Vagina (tissue), 2 donors: ENCODE measurements around the gene KRTAP27-1.

Source experiments
- POLR2A ChIP-seq, 2 donors: fragments of 450-650 bp; IDR thresholded peaks; one replicate each; pipeline ENCODE4 v1.6.1; 2017; ENCODE audit warnings: antibody characterized with exemption in 2 of 2, mild to moderate bottlenecking in 2 of 2, moderate library complexity in 2 of 2
- POLR2AphosphoS5 ChIP-seq, 2 donors: sonication (generic); formaldehyde crosslinking; IDR thresholded peaks; one replicate each; pipeline ENCODE4 v1.9.0; 2017; ENCODE audit warnings: antibody characterized with exemption in 2 of 2, mild to moderate bottlenecking in 2 of 2, low read depth in 1 of 2; ENCODE audit not compliant: insufficient read depth in 1 of 2
- TF ChIP-seq, protein P1 (sequence below), 3 experiments: fragments of 450-650 bp in 2 of 3; fragments of 200-600 bp in 1 of 3; sonication (generic) in 1 of 3; IDR thresholded peaks; one replicate each; pipeline ENCODE4 v1.5.1; 2017 to 2019; ENCODE audit warnings: antibody characterized with exemption in 3 of 3, mild to moderate bottlenecking in 2 of 3, moderate library complexity in 2 of 3

DNA sequence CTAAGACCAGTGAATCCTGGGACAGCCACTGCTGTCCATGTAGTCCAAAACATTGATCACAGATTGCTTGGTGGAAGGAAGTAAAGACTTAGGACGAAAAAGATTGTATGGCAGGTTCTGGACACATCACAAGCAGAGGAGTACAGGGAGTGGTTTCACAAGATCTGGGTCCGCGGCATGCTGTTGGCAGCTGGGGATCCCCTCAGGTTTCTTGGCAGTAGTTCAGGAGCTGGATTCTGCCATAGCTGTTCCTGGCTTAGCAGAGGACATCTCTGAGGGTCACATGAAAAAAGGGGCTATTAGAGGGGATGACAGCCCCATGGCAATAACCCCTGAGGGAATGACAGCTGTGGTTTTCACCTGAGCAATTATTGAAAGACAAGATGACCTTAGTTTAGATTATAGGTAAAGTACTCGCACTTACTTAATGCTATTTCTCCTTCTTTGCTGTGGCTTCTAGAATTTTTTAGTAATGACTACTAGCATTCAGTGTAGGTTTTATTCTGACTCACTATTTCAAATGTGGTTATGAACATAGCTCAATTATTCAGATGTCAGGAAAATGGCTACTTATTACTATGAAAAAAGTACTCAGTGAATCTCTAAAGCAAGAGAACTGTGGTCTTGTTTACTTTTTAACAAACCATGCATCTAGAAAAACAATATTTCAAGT is 8.2 kb downstream of the KRTAP27-1 start:
- TF ChIP-seq, protein P1, sequence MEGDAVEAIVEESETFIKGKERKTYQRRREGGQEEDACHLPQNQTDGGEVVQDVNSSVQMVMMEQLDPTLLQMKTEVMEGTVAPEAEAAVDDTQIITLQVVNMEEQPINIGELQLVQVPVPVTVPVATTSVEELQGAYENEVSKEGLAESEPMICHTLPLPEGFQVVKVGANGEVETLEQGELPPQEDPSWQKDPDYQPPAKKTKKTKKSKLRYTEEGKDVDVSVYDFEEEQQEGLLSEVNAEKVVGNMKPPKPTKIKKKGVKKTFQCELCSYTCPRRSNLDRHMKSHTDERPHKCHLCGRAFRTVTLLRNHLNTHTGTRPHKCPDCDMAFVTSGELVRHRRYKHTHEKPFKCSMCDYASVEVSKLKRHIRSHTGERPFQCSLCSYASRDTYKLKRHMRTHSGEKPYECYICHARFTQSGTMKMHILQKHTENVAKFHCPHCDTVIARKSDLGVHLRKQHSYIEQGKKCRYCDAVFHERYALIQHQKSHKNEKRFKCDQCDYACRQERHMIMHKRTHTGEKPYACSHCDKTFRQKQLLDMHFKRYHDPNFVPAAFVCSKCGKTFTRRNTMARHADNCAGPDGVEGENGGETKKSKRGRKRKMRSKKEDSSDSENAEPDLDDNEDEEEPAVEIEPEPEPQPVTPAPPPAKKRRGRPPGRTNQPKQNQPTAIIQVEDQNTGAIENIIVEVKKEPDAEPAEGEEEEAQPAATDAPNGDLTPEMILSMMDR (IDR thresholded peaks at IDR 0.05), result no peak
- TF ChIP-seq POLR2AphosphoS5 (IDR thresholded peaks at IDR 0.05; ENCODE audit: insufficient read depth in 1 of 2, low read depth in 1 of 2) (no peak), POLR2A (IDR thresholded peaks at IDR 0.05) (no peak)
